ENCODE results near the gene ZMIZ1.

DNA sequence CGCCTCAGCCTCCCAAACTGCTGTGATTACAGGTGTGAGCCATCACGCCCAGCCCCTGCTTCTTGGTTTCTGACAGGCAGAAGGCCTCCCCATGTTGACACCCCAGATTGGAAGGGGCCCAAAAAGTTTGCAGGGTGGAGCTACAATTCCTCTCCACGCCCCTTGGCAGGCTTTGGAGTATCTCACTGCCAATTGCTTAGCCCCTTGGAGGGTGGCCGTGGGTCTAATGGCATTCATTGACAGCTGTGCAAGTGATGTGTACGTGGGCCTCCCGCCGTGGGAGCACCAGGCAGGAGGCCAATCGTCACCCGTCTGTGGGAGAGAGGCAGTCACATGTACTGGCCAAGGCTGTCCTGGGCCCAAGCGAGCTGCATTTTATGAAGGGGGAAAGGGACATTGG lies 204.8 kb downstream of the ZMIZ1 start:
- TF ChIP-seq, protein P1, sequence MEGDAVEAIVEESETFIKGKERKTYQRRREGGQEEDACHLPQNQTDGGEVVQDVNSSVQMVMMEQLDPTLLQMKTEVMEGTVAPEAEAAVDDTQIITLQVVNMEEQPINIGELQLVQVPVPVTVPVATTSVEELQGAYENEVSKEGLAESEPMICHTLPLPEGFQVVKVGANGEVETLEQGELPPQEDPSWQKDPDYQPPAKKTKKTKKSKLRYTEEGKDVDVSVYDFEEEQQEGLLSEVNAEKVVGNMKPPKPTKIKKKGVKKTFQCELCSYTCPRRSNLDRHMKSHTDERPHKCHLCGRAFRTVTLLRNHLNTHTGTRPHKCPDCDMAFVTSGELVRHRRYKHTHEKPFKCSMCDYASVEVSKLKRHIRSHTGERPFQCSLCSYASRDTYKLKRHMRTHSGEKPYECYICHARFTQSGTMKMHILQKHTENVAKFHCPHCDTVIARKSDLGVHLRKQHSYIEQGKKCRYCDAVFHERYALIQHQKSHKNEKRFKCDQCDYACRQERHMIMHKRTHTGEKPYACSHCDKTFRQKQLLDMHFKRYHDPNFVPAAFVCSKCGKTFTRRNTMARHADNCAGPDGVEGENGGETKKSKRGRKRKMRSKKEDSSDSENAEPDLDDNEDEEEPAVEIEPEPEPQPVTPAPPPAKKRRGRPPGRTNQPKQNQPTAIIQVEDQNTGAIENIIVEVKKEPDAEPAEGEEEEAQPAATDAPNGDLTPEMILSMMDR (IDR thresholded peaks at IDR 0.05): no peak
- TF ChIP-seq POLR2A (IDR thresholded peaks at IDR 0.05): no peak

Data from adrenal gland (tissue), 5 donors.